ENCODE data around the gene SIRT3. TPM values are rescaled to one million over a fixed set of nuclear protein-coding genes. Genes with fewer than 3 reads are reported as not detected.

Gene SIRT3
- total and polyA plus RNA-seq, 11 donors: 21.2 to 46.5 (median 27.3) TPM

DNA sequence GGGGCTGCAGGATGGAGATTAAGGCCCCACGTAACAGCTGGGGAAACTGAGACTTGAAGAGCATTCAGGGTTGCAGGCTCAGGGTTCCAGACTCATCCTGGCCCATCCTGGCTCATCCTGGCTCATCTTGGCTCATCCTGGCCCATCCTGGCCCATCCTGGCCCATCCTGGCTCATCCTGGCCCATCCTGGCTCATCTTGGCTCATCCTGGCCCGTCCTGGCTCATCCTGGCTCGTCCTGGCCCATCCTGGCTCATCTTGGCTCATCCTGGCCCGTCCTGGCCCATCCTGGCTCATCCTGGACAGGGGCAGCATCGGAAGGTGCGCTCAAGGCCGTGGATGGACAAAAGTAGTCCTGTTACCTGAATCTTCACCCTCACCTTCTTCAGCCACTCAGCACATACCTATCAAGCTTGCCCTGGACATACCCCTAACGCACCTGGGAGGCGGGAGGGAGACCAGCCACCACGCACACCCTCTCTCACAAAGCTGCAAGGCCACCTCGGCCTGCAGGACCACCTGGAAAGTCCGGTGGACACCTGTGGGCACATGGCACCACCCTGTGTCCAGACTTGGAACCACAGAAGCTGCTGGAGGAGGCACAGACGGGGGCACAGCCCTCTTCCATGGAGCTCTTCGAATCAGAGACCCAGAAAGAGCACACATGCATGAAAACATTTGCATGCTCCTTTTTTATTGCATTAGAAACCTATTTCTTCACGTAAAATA lies 21.8 kb upstream of the SIRT3 start:
- H3K9me3 ChIP-seq: peaks cover 0 to 3% (median 0%) of the 10 kb centered on the region in 12 donors
- peaks cover 0 to 9% (median 7%) of the 10 kb centered on the region in 9 donors for H3K36me3 ChIP-seq
- H3K27me3 ChIP-seq: peaks cover 0 to 17% (median 0%) of the 10 kb centered on the region in 9 donors
- no peak overlapping the region for H3K4me3 ChIP-seq
- H3K4me1 ChIP-seq: no peaks in the 10 kb centered on the region
- TF ChIP-seq, protein P1, sequence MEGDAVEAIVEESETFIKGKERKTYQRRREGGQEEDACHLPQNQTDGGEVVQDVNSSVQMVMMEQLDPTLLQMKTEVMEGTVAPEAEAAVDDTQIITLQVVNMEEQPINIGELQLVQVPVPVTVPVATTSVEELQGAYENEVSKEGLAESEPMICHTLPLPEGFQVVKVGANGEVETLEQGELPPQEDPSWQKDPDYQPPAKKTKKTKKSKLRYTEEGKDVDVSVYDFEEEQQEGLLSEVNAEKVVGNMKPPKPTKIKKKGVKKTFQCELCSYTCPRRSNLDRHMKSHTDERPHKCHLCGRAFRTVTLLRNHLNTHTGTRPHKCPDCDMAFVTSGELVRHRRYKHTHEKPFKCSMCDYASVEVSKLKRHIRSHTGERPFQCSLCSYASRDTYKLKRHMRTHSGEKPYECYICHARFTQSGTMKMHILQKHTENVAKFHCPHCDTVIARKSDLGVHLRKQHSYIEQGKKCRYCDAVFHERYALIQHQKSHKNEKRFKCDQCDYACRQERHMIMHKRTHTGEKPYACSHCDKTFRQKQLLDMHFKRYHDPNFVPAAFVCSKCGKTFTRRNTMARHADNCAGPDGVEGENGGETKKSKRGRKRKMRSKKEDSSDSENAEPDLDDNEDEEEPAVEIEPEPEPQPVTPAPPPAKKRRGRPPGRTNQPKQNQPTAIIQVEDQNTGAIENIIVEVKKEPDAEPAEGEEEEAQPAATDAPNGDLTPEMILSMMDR (IDR thresholded peaks at IDR 0.05): no peak
- TF ChIP-seq POLR2A (IDR thresholded peaks at IDR 0.05): no peak
- H3K27ac ChIP-seq: no peak overlapping the region
- 69 to 83% (median 78%) methylated on average over 12 to 15 of the region's 15 CpGs for WGBS, 4 donors
- no peak for ATAC-seq
- intact Hi-C loops (cut with DNase I): loop anchor here in 1 of 10 donors (10.0 kb wide), 1 partner anchor 117 kb away; no protein-coding TSS in a partner anchor
- DNase-seq: no peak

DNA sequence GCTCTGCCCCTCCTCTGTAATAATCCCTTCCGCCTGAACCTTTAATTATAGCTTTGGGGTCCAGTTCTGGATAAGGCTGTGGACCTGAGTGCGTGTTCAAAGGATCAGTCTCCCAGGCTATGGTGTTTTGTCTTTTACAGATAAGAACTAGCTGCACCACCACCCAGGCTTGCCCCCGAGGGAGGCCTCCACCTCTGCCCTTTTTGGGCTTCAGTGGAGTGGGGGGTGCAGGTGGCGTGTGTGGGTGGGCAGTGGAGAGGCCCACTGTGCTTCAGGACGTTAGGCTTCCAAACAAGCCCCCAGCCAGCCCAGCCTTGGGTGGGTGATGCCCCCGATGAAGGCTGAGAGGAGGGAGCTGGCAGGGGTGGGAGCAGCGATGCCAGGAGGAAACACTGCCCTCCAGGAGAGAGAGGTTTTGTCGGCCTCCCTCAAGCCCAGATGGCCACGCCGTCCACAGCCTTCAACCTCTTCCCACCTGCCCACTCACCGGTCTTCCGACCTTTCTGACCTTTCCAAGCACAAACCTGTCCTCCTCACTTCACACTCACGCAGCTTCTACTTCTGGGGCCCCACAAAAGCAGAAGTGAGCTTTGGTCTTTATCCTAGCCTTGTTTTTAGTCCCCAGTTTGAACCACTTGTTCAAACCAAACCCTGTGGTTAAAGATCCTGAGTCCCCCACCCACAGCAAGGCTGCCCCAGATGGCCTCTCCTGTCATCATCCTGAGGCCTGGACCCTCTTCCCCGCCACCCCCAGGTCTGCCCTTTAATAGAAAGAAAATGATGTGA lies 21.0 kb upstream of the SIRT3 start:
- intact Hi-C loops (cut with DNase I): loop anchor here in 1 of 10 donors (10.0 kb wide), 1 partner anchor 118 kb away; no protein-coding TSS in a partner anchor
- peaks cover 0 to 17% (median 0%) of the 10 kb centered on the region in 9 donors for H3K27me3 ChIP-seq
- H3K36me3 ChIP-seq: peaks cover 0 to 17% (median 15%) of the 10 kb centered on the region in 9 donors
- H3K9me3 ChIP-seq: peaks cover 0 to 3% (median 0%) of the 10 kb centered on the region in 12 donors
- no peaks in the 10 kb centered on the region for H3K4me1 ChIP-seq
- no peak for ATAC-seq
- no peak for DNase-seq
- no peak for TF ChIP-seq POLR2A (IDR thresholded peaks at IDR 0.05)
- TF ChIP-seq, protein P1 (IDR thresholded peaks at IDR 0.05): no peak
- 75 to 90% (median 78%) methylated on average over 11 to 14 of the region's 14 CpGs for WGBS, 4 donors
- H3K4me3 ChIP-seq: no peak overlapping the region
- no peak overlapping the region for H3K27ac ChIP-seq

DNA sequence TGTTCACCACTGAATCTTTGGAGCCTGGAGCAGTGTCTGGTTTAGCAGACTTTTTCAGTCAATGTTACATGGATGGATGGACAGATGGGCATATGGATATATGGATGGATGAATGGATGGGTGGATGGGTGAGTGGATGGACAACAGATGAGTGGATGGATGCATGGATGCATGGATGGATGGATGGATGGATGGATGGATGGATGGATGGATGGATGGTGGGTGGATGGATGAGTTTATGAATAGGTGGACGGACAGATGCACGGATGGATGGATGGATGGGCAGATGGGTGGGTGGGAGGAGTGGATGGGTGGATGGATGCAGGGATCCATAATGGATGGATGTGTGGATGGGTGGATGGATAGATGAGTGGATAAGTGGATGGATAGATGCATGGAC lies 19.7 kb upstream of the SIRT3 start:
- Histone ChIP-seq H3K27ac (no peak overlapping the region), H3K4me1 (no peaks in the 10 kb centered on the region), H3K27me3 (peaks cover 0 to 17% (median 0%) of the 10 kb centered on the region in 9 donors), H3K4me3 (no peak overlapping the region), H3K9me3 (no peaks in the 10 kb centered on the region), H3K36me3 (peaks cover 0 to 30% (median 28%) of the 10 kb centered on the region in 9 donors)
- no peak for ATAC-seq
- TF ChIP-seq POLR2A (IDR thresholded peaks at IDR 0.05): no peak
- TF ChIP-seq, protein P1 (IDR thresholded peaks at IDR 0.05): no peak
- intact Hi-C loops (cut with DNase I): loop anchor here in 1 of 10 donors (10.0 kb wide), 1 partner anchor 119 kb away; no protein-coding TSS in a partner anchor
- DNase-seq: no peak
- WGBS, 4 donors: 90 to 96% (median 93%) methylated on average over 2 of the region's 2 CpGs

DNA sequence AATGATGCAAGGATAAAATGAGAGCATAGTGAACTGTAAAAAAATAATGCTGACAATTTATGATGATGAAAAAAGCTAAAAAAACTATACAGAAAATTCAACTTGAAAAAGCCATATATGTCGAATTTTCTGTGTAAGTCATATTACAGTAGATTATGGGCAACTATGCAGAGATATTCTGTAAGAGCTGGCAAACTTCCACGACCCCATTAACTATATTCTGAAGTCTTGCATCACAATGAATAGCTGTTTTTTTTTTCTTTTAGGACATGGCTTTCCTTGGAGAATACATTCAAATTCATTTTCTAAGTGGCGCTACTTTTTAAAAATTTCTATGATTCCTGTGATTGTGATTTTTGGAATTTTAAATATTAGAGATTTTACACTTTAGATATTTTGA lies 19.0 kb upstream of the SIRT3 start:
- Histone ChIP-seq H3K9me3 (no peaks in the 10 kb centered on the region), H3K27me3 (peaks cover 0 to 17% (median 0%) of the 10 kb centered on the region in 9 donors), H3K4me1 (no peaks in the 10 kb centered on the region), H3K36me3 (peaks cover 0 to 36% (median 35%) of the 10 kb centered on the region in 9 donors), H3K27ac (no peak overlapping the region), H3K4me3 (no peak overlapping the region)
- no peak for TF ChIP-seq POLR2A (IDR thresholded peaks at IDR 0.05)
- TF ChIP-seq, protein P1 (IDR thresholded peaks at IDR 0.05): no peak
- DNase-seq (no peak), ATAC-seq (no peak)
- intact Hi-C loops (cut with DNase I): loop anchor here in 1 of 10 donors (10.0 kb wide), 1 partner anchor 120 kb away; no protein-coding TSS in a partner anchor
- WGBS, 4 donors: 64 to 67% (median 65%) methylated on average over 3 of the region's 3 CpGs

All from heart left ventricle (tissue), 16 donors.